ENCODE results near the gene SSB.
"Not testable (repeated sequence)": the region's sequence is repeated elsewhere in the genome, so short reads cannot be mapped to it uniquely, and the experiment has no call there.

The SSB gene

DNA sequence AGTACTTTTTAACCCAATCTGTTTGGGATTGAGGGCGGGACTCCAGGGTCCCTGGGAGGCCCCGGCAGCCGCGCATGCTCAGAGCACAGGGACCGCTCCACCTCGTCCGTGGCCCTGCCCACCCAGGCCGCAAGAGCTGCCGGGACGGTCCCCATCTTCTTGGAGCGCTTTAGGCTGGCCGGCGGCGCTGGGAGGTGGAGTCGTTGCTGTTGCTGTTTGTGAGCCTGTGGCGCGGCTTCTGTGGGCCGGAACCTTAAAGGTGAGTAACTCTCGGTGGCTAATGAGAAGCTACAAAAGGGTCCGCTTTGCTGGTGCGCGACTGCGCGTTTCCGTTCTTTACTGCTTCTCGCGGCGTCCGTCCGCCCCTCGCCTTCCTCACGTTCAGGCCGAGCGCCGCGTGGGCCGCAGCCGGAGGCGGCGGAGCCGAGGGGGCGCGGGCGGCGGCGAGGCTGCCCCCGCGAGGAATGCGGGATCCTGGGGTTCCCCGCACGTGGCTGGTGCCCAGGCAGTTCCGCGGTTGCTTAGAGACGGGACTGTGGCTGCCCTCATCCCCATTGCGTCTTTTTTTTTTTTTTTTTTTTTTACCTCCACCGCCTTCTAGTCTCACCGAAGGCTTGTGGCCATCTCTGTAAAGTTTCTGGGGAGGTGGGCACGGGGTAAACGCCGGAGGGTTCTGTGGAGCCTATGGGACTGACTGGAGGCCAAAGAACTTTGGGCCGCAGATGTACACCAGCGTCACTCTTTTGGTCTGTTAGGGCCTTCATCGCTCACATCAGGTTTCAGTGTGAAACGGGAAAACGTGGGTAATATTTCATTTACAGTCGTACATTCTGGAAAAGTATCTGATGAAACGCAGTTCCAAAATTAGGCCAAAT, at the start of gene SSB:
SSB (plus strand) TSS at position 154 of the 875 bp plus-strand sequence. CDS start 2,090 bp downstream, outside the sequence.
- DNase-seq (ENCODE audit: low read depth, low spot score), result peak; percentile 95

- DNase-seq (ENCODE audit: low read depth, low spot score), result no peak
Measured at GRCh38 chr2:169752752-169753151, 45.9 kb upstream of the SSB start.

DNA sequence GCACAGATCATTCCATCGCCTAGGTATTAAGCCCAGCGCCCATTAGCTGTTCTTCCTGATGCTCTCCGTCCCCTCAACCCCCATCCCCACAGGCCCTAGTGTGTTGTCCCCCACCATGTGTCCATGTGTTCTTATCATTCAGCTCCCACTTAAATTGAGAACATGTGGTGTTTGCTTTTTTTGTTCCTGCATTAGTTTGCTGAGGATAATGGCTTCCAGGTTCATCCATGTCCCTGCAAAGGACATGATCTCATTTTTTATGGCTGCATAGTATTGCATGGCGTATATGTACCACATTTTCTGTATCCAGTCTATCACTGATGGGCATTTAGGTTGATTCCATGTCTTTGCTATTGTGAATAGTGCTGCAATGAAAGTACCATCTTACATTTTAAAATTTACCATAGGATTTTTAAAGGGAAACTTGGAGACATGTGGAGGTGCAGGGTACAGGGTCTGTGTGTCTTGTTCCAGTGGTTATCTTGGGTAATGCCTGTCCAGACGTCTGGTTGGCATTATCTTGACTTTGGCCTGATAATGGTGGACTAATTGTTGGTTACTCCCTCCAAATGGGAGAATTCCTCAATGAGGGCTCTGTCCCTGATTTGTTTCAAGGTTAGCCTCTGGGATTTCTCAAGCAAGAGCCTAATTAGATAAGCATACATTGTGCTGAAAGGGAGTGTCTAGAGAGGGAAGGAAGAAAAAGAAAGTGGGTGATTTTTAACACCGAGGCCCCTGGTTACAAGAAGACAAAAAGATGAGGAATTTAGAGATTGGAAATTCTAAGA, 43.4 kb upstream of the SSB start:
- no peak for DNase-seq (ENCODE audit: low read depth, low spot score)

GRCh38 chr2:169756342-169756741, 42.3 kb upstream of the SSB start:
- DNase-seq (ENCODE audit: low read depth, low spot score), result no peak

DNA sequence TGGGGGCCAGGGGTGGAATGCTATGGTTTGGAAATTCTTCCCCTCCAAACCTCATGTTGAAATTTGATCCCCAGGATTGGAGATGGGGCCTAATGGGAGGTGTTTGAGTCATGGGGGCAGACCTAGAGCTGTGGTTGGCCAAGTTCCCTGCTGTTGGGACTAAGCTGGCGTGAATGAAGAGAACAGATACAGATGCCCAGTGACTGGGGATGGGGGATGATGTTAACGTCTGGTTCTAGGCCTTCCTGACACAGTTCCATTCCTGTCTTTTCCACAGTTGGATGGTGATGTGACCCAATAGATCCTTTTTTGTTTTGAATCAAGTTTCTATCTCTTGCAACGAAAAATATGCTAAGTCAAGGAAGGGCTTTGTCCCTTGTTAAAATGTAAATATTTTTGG, 41.3 kb upstream of the SSB start:
- no peak for DNase-seq (ENCODE audit: low read depth, low spot score)

DNA sequence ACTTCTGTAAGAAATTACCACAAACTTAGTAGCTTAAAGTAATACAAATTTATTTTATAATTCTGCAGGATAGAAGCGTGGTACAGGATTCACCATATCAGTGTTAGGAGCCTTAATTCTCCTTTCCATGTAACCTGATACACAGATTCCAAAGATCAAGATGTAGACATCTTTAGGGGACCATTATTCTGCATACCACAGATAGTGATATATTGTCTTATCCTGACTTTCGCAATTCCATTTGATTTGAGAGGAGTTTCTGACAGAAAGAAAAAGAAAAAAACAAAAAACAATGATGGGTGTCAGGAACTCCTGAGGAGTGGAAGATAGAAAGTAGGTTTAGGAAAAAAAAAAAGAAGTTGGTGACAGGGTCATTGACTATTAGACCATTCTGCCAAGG, 40.9 kb upstream of the SSB start:
- DNase-seq (ENCODE audit: low read depth, low spot score), result no peak

GRCh38 chr2:169759987-169760386, 38.7 kb upstream of the SSB start:
- DNase-seq (ENCODE audit: low read depth, low spot score), result no peak

DNA sequence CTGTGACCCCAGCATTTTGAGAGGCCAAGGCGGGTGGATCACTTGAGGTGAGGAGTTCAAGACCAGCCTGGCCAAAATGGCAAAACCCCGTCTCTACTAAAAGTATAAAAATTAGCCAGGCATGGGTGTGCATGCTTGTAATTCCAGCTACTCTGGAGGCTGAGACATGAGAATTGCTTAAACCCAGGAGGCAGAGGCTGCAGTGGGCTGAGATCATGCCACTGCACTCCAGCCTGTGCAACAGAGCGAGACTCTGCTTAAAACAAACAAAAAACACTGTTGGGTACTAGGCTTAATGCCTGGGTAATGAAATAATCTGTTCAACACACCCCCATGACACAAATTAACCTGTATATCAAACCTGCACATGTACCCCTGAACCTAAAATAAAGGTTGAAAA, 37.9 kb upstream of the SSB start:
- DNase-seq (ENCODE audit: low read depth, low spot score), result not testable (repeated sequence)

DNA sequence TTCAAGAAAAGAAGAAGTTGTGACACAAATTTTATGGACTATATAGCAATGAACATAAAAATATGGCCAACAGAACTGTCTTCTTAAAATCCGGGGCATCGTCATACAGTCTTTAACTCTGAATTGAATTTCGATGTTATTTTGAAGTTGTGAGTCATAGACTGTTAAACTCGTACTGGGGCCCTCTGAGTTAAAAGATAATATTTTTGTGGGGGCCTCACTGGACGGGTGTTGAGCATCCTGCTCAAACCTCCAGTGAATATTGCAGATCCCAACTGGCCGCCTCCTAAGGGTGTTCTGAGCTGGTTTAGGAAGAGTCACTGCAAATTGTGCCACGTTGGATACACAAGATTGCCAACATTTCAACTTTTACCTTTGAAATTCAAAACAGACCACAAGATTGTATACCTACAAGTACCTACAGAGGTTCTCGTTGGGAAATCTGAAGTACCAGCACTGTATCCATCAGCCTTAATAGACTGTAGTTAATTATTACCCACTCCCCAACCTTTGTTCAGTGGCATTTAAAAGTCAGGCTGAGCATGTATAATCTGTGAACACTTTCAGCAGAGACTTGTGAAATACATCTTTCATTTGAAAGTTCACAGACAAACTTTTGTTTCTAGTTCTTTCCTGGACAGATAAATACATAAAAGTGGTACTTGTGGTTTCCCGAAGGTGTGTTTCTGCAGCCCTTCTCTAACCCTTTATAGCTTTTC, 37.3 kb upstream of the SSB start:
- no peak for DNase-seq (ENCODE audit: low read depth, low spot score)

DNA sequence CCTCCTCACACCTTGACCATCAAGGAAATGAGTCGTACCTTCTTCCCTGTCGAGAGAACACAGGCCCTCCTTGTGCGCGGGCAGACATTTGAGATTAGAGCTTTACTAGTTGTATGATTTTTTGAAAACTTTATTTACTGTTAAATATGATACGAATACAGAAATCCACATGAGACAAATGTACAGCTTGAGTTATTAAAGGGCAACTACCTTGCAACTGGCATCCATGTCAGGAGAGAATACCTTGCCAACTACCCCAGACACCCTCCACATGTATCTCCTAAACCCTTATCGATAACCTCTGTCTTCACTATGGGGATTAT, 36.7 kb upstream of the SSB start:
- DNase-seq (ENCODE audit: low read depth, low spot score), result no peak

DNA sequence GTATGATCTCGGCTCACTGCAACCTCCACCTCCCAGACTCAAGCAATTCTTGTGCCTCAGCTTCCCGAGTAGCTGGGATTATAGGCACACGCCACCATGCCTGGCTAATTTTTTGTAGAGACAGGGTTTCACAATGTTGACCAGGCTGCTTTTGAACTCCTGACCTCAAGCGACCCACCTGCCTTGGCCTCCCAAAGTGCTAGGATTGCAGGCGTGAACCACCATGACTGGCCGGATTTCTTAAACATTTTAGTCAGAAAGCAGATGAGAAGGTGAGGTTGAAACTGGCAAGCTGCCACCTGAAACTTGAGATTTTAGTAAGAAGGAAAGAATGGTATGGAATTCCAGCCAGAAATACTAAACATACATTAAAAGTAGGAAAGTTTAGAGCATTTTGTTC, 33.1 kb upstream of the SSB start:
- DNase-seq (ENCODE audit: low read depth, low spot score), result no peak

DNA sequence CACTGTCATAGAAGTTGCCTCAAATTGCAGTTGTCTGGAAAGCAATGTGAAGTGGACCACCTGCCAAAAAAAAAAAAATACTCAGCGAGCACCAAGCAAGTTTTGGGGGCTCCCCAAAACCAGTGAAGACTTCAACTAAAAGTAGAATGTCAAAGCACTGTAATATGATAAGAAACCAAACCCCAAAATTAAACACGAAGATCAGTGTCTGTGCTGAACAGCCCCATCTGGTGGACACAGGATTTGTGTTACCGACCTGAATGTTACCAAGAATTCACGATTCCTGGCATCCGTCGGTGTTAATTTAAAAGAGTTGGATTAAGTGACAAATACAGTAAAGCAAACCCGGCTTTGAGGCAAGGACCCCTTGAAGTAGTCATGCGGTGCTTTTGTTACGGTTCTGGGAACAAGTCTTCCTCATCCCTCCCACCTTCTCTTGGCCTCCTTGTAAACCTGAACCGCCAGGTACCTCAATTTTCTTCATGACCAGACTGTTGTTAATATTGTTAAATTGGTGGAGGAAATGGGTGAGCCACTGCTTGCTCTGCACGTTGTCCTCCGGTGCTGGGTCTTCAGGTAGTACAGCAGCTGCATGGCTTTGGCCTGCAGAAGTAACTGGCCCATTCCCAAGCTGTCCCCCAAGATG, 31.3 kb upstream of the SSB start:
- peak; percentile 48 for DNase-seq (ENCODE audit: low read depth, low spot score)

GRCh38 chr2:169768262-169768995, 30.2 kb upstream of the SSB start:
- peak; percentile 54 for DNase-seq (ENCODE audit: low read depth, low spot score)

DNA sequence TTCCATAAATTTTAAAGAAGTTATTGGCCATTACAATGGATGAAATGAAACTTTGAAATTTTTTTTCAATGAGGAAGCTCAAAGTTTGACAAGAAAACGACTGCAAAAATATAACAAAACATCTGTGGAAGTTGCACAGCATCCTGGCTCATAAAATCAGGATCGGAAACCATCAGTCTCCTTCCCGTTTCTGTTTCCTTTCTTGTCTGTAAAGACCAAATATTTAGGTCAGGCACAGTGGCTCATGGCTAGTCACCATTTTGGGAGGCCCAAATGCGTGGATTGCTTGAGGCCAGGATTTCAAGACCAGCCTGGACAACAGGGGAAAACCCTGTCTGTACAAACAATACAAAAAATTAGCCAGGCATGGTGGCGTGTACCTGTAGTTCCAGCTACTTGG, 27.6 kb upstream of the SSB start:
- DNase-seq (ENCODE audit: low read depth, low spot score), result no peak

DNA sequence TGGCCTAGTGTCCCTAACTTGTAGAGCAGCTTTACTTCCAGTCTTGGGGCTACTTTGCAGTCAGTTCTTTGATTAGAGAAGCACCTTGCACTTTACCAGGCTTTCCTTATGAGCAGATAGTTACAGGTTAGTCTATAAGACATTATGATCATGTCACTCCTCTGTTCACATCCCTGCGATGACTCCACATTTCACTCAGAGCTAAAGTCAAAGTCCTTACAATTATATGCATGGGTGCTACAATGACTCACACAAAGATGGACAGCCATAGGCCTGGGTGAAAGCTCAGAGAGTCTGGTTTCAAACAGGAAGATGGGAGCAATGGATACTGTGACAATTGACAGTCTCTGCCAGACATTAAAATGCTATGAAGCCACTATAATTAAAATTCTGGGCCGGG, 27.1 kb upstream of the SSB start:
- no peak for DNase-seq (ENCODE audit: low read depth, low spot score)

DNA sequence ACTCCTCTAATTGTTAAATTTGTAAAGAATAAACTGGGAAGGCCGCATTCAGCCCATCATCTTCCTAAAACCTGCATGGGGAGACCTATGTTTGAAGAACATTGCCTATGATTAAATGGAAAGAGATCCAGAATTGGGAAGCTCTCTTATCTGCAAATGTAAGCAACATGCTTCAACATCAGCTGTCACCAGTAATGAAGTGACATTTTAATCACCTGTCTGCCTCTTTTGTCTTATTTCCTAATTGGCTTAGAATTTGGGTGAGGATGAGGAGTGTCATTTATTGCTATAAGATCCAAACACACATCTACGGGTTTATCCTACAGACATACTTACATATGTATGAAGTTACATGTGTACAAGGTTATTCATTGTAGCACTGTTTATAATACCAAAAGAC, 26.0 kb upstream of the SSB start:
- no peak for DNase-seq (ENCODE audit: low read depth, low spot score)

- no peak for DNase-seq (ENCODE audit: low read depth, low spot score)
Measured at GRCh38 chr2:169775354-169775753, 23.3 kb upstream of the SSB start.

DNA sequence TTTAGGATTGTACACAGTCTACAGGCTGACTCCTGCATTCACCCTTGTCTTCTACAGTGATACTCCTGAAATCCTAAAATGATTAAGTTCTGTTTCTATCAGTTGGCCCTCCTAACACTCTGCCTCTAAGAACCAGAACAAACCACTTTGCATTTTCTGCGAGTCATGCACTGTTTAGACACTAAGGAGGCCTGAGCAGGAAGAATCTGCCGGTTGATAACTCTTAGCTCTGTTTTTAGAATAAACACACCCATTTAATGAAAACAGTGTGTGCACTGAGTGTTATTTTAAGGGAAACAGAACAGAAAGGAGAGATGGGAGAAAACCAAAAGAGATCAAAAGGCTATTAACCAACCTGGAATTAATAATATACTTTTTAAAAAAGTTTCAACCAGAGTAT, 22.9 kb upstream of the SSB start:
- no peak for DNase-seq (ENCODE audit: low read depth, low spot score)

- DNase-seq (ENCODE audit: low read depth, low spot score), result no peak
Measured at GRCh38 chr2:169776252-169776761, 22.4 kb upstream of the SSB start.

DNA sequence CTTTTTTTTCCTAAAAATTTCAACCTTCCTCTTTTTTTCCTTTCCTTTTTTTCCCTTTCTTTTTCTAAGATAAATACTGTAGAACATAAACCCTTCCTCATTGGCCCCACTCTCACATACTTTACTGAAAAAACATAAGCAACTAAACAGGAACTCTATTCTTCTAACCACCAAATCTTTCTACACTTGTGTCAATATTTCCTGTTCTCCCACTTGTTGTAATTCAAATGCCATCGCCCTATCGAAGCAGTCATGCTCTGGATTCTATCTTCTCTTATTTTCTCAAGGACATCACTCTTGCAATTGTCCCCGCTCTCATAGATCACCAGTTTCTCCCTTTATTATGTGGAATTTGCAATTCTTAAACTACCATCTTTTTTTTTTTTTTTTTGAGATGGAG, 20.2 kb upstream of the SSB start:
- DNase-seq (ENCODE audit: low read depth, low spot score), result no peak

Data from ELF-1 (cell line).